NB4 (cell line): ENCODE measurements around the gene DNAJC1.

Source experiments
- DNase-seq: peaks from one replicate; pipeline ENCODE4 v3.0.0; 2010; ENCODE audit warnings: low read depth
- H3K4me3 ChIP-seq: one replicate; pipeline ENCODE4 v1.5.1; 2011; ENCODE audit warnings: mild to moderate bottlenecking, low read depth, low read length, moderate library complexity
- CTCF ChIP-seq: IDR thresholded peaks from one replicate; pipeline ENCODE4 v1.5.1; 2012; ENCODE audit warnings: low read depth, low read length
- MAX ChIP-seq: IDR thresholded peaks from 2 replicates; pipeline ENCODE4 v1.6.1; 2011; ENCODE audit warnings: low read depth, low read length
- MYC ChIP-seq: IDR thresholded peaks from 2 replicates; pipeline ENCODE4 v1.6.1; 2011; ENCODE audit warnings: low read depth, low read length
- POLR2A ChIP-seq: IDR thresholded peaks from 2 replicates; pipeline ENCODE4 v1.6.1; 2011; ENCODE audit warnings: mild to moderate bottlenecking; ENCODE audit not compliant: insufficient read length; ENCODE audit errors: extremely low read depth

DNAJC1 gene

DNA sequence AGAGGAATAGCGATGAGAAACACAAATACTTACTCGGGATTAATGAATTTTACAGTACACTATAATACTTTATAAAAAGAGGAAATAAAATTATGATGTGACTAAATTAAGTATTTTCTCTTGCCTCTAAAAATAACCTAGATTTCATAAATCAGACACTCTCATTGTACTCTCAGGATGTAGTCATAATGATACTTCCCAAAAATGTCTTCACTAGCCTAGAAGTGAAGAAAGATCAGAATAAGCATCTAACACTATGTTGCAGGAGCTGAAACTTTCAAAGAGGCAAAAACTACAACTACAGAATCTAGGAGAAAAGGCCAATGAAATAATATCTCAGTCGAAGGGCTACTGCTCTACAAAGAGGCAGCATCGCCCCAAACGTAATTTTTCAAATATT lies 49.4 kb downstream of the DNAJC1 start:
- H3K4me3 ChIP-seq = no peak overlapping the region
- DNase-seq = no peak
- TF ChIP-seq MYC = no peak
- TF ChIP-seq MAX = no peak
- TF ChIP-seq POLR2A = no peak
- TF ChIP-seq CTCF = no peak

DNA sequence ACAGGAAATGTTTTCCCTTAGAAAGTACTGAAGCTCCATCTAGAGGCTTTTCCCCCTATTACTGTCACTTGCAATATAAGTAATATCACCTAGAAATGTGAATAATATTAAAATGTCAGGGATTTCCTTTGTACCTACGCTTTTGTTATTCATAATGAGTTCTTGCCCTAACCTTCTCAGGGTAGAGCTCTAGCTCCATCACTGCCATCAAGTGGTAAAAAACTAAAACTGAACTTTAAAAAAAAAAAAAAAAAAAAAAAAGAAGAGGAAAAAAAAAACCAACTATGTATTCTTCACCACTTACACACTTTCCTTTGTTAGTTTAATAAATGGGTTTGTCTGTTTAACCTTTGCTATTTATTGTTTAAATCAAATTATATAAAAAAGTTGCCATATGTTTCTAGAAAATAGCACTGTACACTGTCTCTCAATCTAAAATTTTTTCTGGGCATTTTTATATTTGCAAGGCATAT lies 49.9 kb downstream of the DNAJC1 start:
- no peak for TF ChIP-seq POLR2A
- peak; percentile 22 for TF ChIP-seq CTCF
- DNase-seq = peak; percentile 46
- H3K4me3 ChIP-seq = no peak overlapping the region

DNA sequence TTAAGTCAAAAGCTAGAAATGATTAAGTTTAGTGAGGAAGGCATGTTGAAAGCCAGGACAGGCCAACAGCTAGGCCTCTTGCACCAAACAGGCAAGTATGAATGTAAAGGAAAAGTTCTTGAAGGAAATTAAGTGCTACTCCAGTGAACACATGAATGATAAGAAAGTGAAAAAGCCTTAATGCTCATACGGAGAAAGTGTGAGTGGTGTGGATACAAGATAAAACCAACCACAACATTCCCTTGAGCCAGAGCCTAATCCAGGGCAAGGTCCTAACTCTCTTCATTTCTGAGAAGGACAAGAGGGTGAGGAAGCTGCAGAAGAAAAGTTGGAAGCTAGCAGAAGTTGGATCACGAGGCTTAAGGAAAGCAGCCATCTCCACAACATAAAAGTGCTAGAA lies 53.0 kb downstream of the DNAJC1 start:
- TF ChIP-seq POLR2A (no peak), MAX (no peak), CTCF (no peak), MYC (no peak)
- no peak for DNase-seq

GRCh38 chr10:21946946-21947345 lies 56.6 kb downstream of the DNAJC1 start:
- TF ChIP-seq MAX = no peak
- no peak for TF ChIP-seq CTCF
- TF ChIP-seq POLR2A = no peak
- no peak for TF ChIP-seq MYC
- no peak overlapping the region for H3K4me3 ChIP-seq
- DNase-seq = no peak

More for the DNA sequence above, 53.0 kb downstream of the DNAJC1 start:
- H3K4me3 ChIP-seq = no peak overlapping the region

DNA sequence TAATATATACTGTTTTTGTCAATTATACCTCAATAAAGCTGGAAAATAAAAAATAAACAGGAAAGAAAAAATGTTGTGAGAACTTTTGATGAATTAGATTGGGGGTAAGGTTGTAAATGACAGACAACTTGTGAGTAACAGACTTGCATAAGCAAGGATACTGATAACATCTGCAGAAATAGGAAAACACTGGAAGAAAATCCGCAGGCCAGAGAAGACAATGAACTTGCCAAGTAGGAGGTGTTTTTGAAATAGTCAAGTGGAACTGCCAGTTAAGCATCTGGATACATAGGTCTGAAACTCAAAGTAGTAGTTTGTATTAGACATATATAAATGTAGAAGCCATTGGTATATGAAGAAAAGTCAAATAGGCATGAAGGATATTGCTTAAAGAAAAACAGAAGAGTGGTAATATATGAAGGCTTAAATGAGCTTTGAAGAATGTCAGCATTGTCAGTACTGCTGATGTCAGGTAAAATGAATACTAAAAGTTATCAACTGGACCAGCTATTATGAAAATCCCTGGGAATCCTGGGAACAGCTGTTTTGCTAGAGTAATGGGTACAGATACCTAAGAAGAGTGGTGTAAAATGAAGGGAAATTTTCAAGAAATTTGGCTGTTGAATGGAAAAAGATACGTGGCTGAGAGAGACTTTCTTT lies 58.7 kb downstream of the DNAJC1 start:
- peak; percentile 9 for DNase-seq
- no peak for TF ChIP-seq MAX
- TF ChIP-seq CTCF = no peak
- TF ChIP-seq POLR2A = no peak
- TF ChIP-seq MYC = no peak
- no peak overlapping the region for H3K4me3 ChIP-seq

DNA sequence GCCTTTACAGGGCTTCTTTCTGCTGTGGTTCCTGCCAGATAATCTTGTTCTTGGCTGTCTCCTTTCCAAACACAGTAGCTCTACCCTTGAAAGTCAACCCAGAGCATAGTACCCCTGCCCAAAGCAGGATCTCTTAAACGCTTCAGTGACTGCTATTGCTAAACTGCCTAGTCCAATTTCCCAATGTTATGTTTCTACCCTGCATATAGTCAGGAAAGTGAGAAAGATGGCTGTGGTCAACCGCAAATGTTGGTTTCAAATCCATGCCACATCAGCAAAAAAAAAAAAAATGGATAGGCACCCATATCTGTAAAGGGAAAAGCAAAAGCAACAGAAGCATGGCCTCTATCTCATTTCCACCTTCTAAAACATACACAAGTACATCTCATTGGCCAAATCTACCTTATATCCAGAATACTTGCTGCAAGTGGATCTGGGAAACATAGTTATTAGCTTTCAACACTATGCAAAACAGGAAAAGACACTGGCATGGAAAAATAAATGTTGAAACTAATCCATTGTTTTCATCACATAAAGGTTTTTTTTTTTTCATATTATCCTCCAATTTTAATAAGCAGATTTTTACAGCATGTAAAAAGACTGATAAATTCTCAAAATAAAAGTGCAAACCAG lies 59.8 kb downstream of the DNAJC1 start:
- no peak overlapping the region for H3K4me3 ChIP-seq
- DNase-seq = peak; percentile 87
- TF ChIP-seq MYC (no peak), POLR2A (no peak), CTCF (no peak), MAX (no peak)
